HepG2 (cell line): Measurements from ENCODE around the gene SF1.
"Not testable (repeated sequence)": the region's sequence is repeated elsewhere in the genome, so short reads cannot be mapped to it uniquely, and the experiment has no call there.

ENCODE experiments used
- FOXA1 ChIP-seq, 2 experiments: fragments of 450-650 bp in 1 of 2; sonication (generic) in 1 of 2; formaldehyde crosslinking in 1 of 2; IDR thresholded peaks; 2 replicates each; pipeline versions ENCODE4 v1.4.0 to v1.6.1; 2016 to 2020; ENCODE audit warnings: missing genetic modification reagents in 1 of 2
- FOXA3 ChIP-seq: IDR thresholded peaks from 2 replicates; pipeline ENCODE4 v1.6.1; 2016; ENCODE audit warnings: missing genetic modification reagents, missing compliant biosample characterization
- HDAC1 ChIP-seq: sonication (generic); formaldehyde crosslinking; IDR thresholded peaks from 2 replicates; pipeline ENCODE4 v1.5.1; 2020; ENCODE audit warnings: mild to moderate bottlenecking, missing genetic modification reagents
- RAD21 ChIP-seq: fragments of 450-650 bp; formaldehyde crosslinking; IDR thresholded peaks from 2 replicates; pipeline ENCODE4 v1.5.0; 2020; ENCODE audit warnings: mild to moderate bottlenecking
- RNF2 ChIP-seq: fragments of 450-650 bp; conservative IDR thresholded peaks from 2 replicates; pipeline ENCODE4 v1.6.1; 2016; ENCODE audit warnings: low read depth
- U2AF2 ChIP-seq: fragments of 200-400 bp; formaldehyde crosslinking; IDR thresholded peaks from 2 replicates; pipeline ENCODE4 v1.6.1; 2017; ENCODE audit warnings: low read depth, mild to moderate bottlenecking, low read length
- ZFP37 ChIP-seq: sonication (generic); formaldehyde crosslinking; IDR thresholded peaks from 2 replicates; pipeline ENCODE4 v1.4.0; 2020; ENCODE audit warnings: missing genetic modification reagents, borderline replicate concordance
- ZNF570 ChIP-seq: sonication (generic); formaldehyde crosslinking; IDR thresholded peaks from 2 replicates; pipeline ENCODE4 v1.4.0; 2020; ENCODE audit warnings: mild to moderate bottlenecking, missing genetic modification reagents, borderline replicate concordance
- TF ChIP-seq, protein P1 (sequence below): sonication (generic); formaldehyde crosslinking; IDR thresholded peaks from 2 replicates; pipeline ENCODE4 v1.8.0; 2022; ENCODE audit warnings: mild to moderate bottlenecking, missing genetic modification reagents
- TF ChIP-seq, protein P2 (sequence below), 2 experiments: sonication (generic) in 1 of 2; formaldehyde crosslinking in 1 of 2; IDR thresholded peaks; 2 replicates each; pipeline versions ENCODE4 v1.5.1 to v1.6.1; 2011 to 2020; ENCODE audit warnings: borderline replicate concordance in 1 of 2, low read depth in 1 of 2, low read length in 1 of 2, mild to moderate bottlenecking in 1 of 2, missing genetic modification reagents in 1 of 2, moderate library complexity in 1 of 2

DNA sequence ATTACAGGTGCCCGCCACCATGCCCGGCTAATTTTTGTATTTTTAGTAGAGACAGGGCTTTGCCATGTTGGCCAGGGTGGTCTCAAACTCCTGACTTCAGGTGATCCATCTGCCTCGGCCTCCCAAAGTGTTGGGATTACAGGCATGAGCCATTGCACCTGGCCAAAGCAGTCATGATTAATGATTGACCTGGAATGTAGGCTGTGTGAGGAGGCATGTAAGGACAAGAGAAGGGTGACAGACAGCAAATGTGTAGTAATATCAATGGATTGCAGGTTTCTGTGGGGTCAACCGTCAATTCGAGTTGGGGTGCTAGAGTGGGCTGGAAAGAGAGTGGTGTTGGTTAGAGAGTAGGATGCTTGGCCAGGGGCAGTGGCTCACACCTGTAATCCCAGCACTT, 37.1 kb upstream of the SF1 start:
- TF ChIP-seq, protein P1, sequence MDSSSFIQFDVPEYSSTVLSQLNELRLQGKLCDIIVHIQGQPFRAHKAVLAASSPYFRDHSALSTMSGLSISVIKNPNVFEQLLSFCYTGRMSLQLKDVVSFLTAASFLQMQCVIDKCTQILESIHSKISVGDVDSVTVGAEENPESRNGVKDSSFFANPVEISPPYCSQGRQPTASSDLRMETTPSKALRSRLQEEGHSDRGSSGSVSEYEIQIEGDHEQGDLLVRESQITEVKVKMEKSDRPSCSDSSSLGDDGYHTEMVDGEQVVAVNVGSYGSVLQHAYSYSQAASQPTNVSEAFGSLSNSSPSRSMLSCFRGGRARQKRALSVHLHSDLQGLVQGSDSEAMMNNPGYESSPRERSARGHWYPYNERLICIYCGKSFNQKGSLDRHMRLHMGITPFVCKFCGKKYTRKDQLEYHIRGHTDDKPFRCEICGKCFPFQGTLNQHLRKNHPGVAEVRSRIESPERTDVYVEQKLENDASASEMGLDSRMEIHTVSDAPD (CRISPR knock-in tag) = not testable (repeated sequence)
- TF ChIP-seq, protein P2, sequence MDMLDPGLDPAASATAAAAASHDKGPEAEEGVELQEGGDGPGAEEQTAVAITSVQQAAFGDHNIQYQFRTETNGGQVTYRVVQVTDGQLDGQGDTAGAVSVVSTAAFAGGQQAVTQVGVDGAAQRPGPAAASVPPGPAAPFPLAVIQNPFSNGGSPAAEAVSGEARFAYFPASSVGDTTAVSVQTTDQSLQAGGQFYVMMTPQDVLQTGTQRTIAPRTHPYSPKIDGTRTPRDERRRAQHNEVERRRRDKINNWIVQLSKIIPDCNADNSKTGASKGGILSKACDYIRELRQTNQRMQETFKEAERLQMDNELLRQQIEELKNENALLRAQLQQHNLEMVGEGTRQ (IDR thresholded peaks at IDR 0.05; ENCODE audit: low read depth, low read length) = not testable (repeated sequence)
- TF ChIP-seq, protein P2 (CRISPR knock-in tag; IDR thresholded peaks at IDR 0.05; ENCODE audit: borderline replicate concordance) = not testable (repeated sequence)
- not testable (repeated sequence) for TF ChIP-seq U2AF2; ZFP37 (CRISPR knock-in tag); FOXA1 (IDR thresholded peaks at IDR 0.05); FOXA1 (CRISPR knock-in tag; IDR thresholded peaks at IDR 0.05); ZNF570 (CRISPR knock-in tag); FOXA3 (CRISPR knock-in tag); HDAC1; RNF2; RAD21 (CRISPR knock-in tag)
